ENCODE data around the gene TRIM41. TPM values are rescaled to one million over a fixed set of nuclear protein-coding genes. Genes with fewer than 3 reads are reported as not detected.
A peak's percentile ranks its signal among the peaks of the same experiment; 100 is the strongest.

Gene TRIM41
- total and polyA plus RNA-seq, 2 of the 13 experiments (the other 11 are each of a cell fraction or from before 2014, with no cell fraction given), result 10.2 to 16.7 TPM

GRCh38 chr5:181246276-181247049, 23.4 kb downstream of the TRIM41 start (continued):
- peak; percentile 89 for TF ChIP-seq AGO2 (optimal IDR thresholded peaks at IDR 0.05; ENCODE audit: low read depth, low read length)
- peak; percentile 61; the same call in 1 of the 2 replicates for TF ChIP-seq ZNF792 (CRISPR knock-in tag; IDR thresholded peaks at IDR 0.05)
- TF ChIP-seq, protein P1, sequence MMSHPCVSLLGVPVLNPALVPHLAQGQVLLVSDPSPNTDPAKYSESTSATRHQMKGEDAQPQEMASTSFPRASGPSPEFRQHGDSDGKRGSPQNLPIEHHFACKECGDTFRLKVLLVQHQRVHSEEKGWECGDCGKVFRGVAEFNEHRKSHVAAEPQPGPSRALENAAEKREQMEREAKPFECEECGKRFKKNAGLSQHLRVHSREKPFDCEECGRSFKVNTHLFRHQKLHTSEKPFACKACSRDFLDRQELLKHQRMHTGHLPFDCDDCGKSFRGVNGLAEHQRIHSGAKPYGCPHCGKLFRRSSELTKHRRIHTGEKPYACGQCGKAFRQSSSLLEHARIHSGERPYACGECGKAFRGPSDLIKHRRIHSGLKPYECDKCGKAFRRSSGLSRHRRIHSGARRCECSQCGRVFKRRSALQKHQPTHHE (CRISPR knock-in tag; IDR thresholded peaks at IDR 0.05; ENCODE audit: borderline replicate concordance), result peak; percentile 55; the same call in 1 of the 2 replicates
- peak; percentile 60; the same call in 1 of the 2 replicates for TF ChIP-seq ZZZ3 (CRISPR knock-in tag; IDR thresholded peaks at IDR 0.05; ENCODE audit: borderline replicate concordance)
- TF ChIP-seq, protein P2, sequence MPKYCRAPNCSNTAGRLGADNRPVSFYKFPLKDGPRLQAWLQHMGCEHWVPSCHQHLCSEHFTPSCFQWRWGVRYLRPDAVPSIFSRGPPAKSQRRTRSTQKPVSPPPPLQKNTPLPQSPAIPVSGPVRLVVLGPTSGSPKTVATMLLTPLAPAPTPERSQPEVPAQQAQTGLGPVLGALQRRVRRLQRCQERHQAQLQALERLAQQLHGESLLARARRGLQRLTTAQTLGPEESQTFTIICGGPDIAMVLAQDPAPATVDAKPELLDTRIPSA (CRISPR knock-in tag; IDR thresholded peaks at IDR 0.05; ENCODE audit: borderline replicate concordance), result 0 out of 2 replicates have a peak, but pooled peaks have one; percentile 37
- TF ChIP-seq, protein P3, sequence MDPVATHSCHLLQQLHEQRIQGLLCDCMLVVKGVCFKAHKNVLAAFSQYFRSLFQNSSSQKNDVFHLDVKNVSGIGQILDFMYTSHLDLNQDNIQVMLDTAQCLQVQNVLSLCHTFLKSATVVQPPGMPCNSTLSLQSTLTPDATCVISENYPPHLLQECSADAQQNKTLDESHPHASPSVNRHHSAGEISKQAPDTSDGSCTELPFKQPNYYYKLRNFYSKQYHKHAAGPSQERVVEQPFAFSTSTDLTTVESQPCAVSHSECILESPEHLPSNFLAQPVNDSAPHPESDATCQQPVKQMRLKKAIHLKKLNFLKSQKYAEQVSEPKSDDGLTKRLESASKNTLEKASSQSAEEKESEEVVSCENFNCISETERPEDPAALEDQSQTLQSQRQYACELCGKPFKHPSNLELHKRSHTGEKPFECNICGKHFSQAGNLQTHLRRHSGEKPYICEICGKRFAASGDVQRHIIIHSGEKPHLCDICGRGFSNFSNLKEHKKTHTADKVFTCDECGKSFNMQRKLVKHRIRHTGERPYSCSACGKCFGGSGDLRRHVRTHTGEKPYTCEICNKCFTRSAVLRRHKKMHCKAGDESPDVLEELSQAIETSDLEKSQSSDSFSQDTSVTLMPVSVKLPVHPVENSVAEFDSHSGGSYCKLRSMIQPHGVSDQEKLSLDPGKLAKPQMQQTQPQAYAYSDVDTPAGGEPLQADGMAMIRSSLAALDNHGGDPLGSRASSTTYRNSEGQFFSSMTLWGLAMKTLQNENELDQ (CRISPR knock-in tag; IDR thresholded peaks at IDR 0.05; ENCODE audit: borderline replicate concordance), result no peak
- TF ChIP-seq TBL1XR1 (IDR thresholded peaks at IDR 0.05; ENCODE audit: borderline replicate concordance, low read length, partially characterized antibody), result no peak
- peak; percentile 62 for TF ChIP-seq ZNF234 (CRISPR knock-in tag; conservative IDR thresholded peaks at IDR 0.05)
- no peak for TF ChIP-seq ZNF550 (CRISPR knock-in tag; IDR thresholded peaks at IDR 0.05; ENCODE audit: borderline replicate concordance)
- peak; percentile 69 for TF ChIP-seq MYC (CRISPR knock-in tag; IDR thresholded peaks at IDR 0.05; ENCODE audit: borderline replicate concordance)
- TF ChIP-seq ZNF3 (CRISPR knock-in tag; IDR thresholded peaks at IDR 0.05), result no peak
- TF ChIP-seq ARID3A (IDR thresholded peaks at IDR 0.05; ENCODE audit: low read depth, low read length), result no peak
- 0 out of 2 replicates have a peak, but pooled peaks have one; percentile 29 for TF ChIP-seq ZNF704 (CRISPR knock-in tag; IDR thresholded peaks at IDR 0.05; ENCODE audit: borderline replicate concordance)
- TF ChIP-seq KDM5B (CRISPR knock-in tag; IDR thresholded peaks at IDR 0.05; ENCODE audit: borderline replicate concordance), result no peak; the same call in 1 of the 2 replicates
- TF ChIP-seq HNF4G (IDR thresholded peaks at IDR 0.05; ENCODE audit: borderline replicate concordance, low read depth, low read length), result no peak
- TF ChIP-seq HNF4G (CRISPR knock-in tag; IDR thresholded peaks at IDR 0.05; ENCODE audit: borderline replicate concordance, low read depth), result no peak
- 0 out of 2 replicates have a peak, but pooled peaks have one; percentile 12 for TF ChIP-seq ZC3H13 (CRISPR knock-in tag; IDR thresholded peaks at IDR 0.05)
- no peak for TF ChIP-seq MIER2 (CRISPR knock-in tag; IDR thresholded peaks at IDR 0.05)
- TF ChIP-seq ARHGAP35 (CRISPR knock-in tag; IDR thresholded peaks at IDR 0.05; ENCODE audit: borderline replicate concordance), result 0 out of 2 replicates have a peak, but pooled peaks have one; percentile 4
- TF ChIP-seq ZNF674 (CRISPR knock-in tag; IDR thresholded peaks at IDR 0.05; ENCODE audit: low read depth), result no peak
- no peak for TF ChIP-seq ZNF296 (CRISPR knock-in tag; conservative IDR thresholded peaks at IDR 0.05)
- no peak for TF ChIP-seq U2AF2 (IDR thresholded peaks at IDR 0.05; ENCODE audit: low read depth, low read length)
